SHP77 (cell line): ENCODE measurements around the gene CAV3.
"Not testable (repeated sequence)": the region's sequence is repeated elsewhere in the genome, so short reads cannot be mapped to it uniquely, and the experiment has no call there.

ENCODE experiments used
- DNase-seq, 2 experiments: peaks; one replicate each; lab custom pipeline; 2025; lab: John Stamatoyannopoulos, UW

The CAV3 gene

GRCh38 chr3:8733332-8734094, at the start of gene CAV3:
Gene CAV3, plus strand, starts transcription at chr3:8733802. Its CDS starts 75 bp downstream, at chr3:8733877.
- no peak for DNase-seq

- DNase-seq, result not testable (repeated sequence)
Observed at GRCh38 chr3:8684992-8685391, 48.6 kb upstream of the CAV3 start.

- DNase-seq, result not testable (repeated sequence)
Observed at GRCh38 chr3:8691295-8691694, 42.3 kb upstream of the CAV3 start.

- no peak for DNase-seq
Observed at GRCh38 chr3:8702560-8702959, 31.0 kb upstream of the CAV3 start.

- no peak for DNase-seq
Observed at GRCh38 chr3:8705575-8705974, 28.0 kb upstream of the CAV3 start.

- no peak for DNase-seq
Observed at GRCh38 chr3:8709287-8709686, 24.3 kb upstream of the CAV3 start.

GRCh38 chr3:8709801-8710507, 23.6 kb upstream of the CAV3 start:
- peak; percentile 88 to 91 for DNase-seq

GRCh38 chr3:8712045-8712907, 21.3 kb upstream of the CAV3 start:
- DNase-seq, result peak; percentile 45 to 80

- peak in 1 of 2 experiments; percentile 76 for DNase-seq
Observed at GRCh38 chr3:8712908-8713255, 20.7 kb upstream of the CAV3 start.

GRCh38 chr3:8713901-8714759, 19.5 kb upstream of the CAV3 start:
- no peak for DNase-seq

- DNase-seq, result not testable (repeated sequence)
Observed at GRCh38 chr3:8715757-8716156, 17.8 kb upstream of the CAV3 start.

GRCh38 chr3:8722808-8723207, 10.8 kb upstream of the CAV3 start:
- DNase-seq, result no peak

- no peak for DNase-seq
Observed at GRCh38 chr3:8723612-8724011, 10.0 kb upstream of the CAV3 start.

- DNase-seq, result no peak
Observed at GRCh38 chr3:8724108-8724752, 9.4 kb upstream of the CAV3 start.

- peak; percentile 37 to 58 for DNase-seq
Observed at GRCh38 chr3:8727605-8728512, 5.7 kb upstream of the CAV3 start.

- no peak for DNase-seq
Observed at GRCh38 chr3:8729479-8729878, 4.1 kb upstream of the CAV3 start.

- no peak for DNase-seq
Observed at GRCh38 chr3:8730656-8731055, 2.9 kb upstream of the CAV3 start.

- no peak for DNase-seq
Observed at GRCh38 chr3:8732413-8732812, 1.2 kb upstream of the CAV3 start.

GRCh38 chr3:8734137-8734878, 706 bp downstream of the CAV3 start:
- no peak for DNase-seq
